ENCODE results near the gene THEMIS.

- TF ChIP-seq CTCF (IDR thresholded peaks at IDR 0.05) (no peak), POLR2A (IDR thresholded peaks at IDR 0.05) (no peak)
Observed at GRCh38 chr6:127691146-127691545, 209.7 kb downstream of the THEMIS start.

All from lower leg skin (tissue), 3 donors.